CD4-positive, CD25-positive, alpha-beta regulatory T cell (primary cell): Measurements from ENCODE around the gene HTT-AS. TPM values are rescaled to one million over a fixed set of nuclear protein-coding genes. Genes with fewer than 3 reads are reported as not detected.

Experiments used
- ATAC-seq, 2 donors: fragments of 150-1000 bp; cut with Tn5 transposase; one replicate each; pipeline ENCODE4 v1.10.0; 2021; ENCODE audit warnings: low read depth in 2 of 2, moderate number of reproducible peaks in 2 of 2, moderate library complexity in 1 of 2
- DNase-seq, 3 donors: peaks; one replicate each; pipeline versions ENCODE4 v3.0.0 to v3.0.0-alpha.2; 2012 to 2022; ENCODE audit warnings: mixed read lengths in 1 of 3
- H3K27ac ChIP-seq: one replicate; pipeline ENCODE4 v1.7.0; 2013; ENCODE audit warnings: mild to moderate bottlenecking, low read length; ENCODE audit not compliant: insufficient read depth, poor library complexity, severe bottlenecking
- H3K27me3 ChIP-seq: one replicate; pipeline ENCODE4 v1.7.0; 2013; ENCODE audit warnings: low read length; ENCODE audit not compliant: control insufficient read depth, insufficient read depth
- H3K36me3 ChIP-seq: one replicate; pipeline ENCODE4 v1.7.0; 2013; ENCODE audit warnings: mild to moderate bottlenecking, low read length, moderate library complexity; ENCODE audit not compliant: control insufficient read depth, insufficient read depth
- H3K4me1 ChIP-seq: 2 replicates; pipeline ENCODE4 v1.7.0; 2013; ENCODE audit warnings: mild to moderate bottlenecking, low read length; ENCODE audit not compliant: insufficient read depth, control insufficient read depth, poor library complexity, severe bottlenecking
- H3K4me3 ChIP-seq: one replicate; pipeline ENCODE4 v1.7.0; 2013; ENCODE audit warnings: low read depth, mild to moderate bottlenecking, low read length, moderate library complexity
- H3K9me3 ChIP-seq, 2 experiments: 1 replicate in 1 of 2; 2 replicates in 1 of 2; pipeline ENCODE4 v1.7.0; 2013; ENCODE audit warnings: low read length in 2 of 2, mild to moderate bottlenecking in 1 of 2, moderate library complexity in 1 of 2; ENCODE audit not compliant: control insufficient read depth in 2 of 2
- H3K27ac Mint-ChIP-seq, 3 donors: one replicate each; pipeline ENCODE4 v1.8.0; 2020 to 2022; ENCODE audit warnings: mild to moderate bottlenecking in 3 of 3, mixed read lengths in 3 of 3, moderate library complexity in 2 of 3
- H3K27me3 Mint-ChIP-seq: one replicate; pipeline ENCODE4 v1.8.0; 2022; ENCODE audit warnings: mild to moderate bottlenecking, mixed read lengths
- H3K36me3 Mint-ChIP-seq: one replicate; pipeline ENCODE4 v1.8.0; 2020; ENCODE audit warnings: mixed read lengths
- H3K4me1 Mint-ChIP-seq, 4 donors: one replicate each; pipeline ENCODE4 v1.8.0; 2020 to 2022; ENCODE audit warnings: mixed read lengths in 4 of 4, mild to moderate bottlenecking in 1 of 4
- H3K4me3 Mint-ChIP-seq, 4 donors: one replicate each; pipeline ENCODE4 v1.8.0; 2020 to 2022; ENCODE audit warnings: mild to moderate bottlenecking in 4 of 4, mixed read lengths in 4 of 4, moderate library complexity in 3 of 4
- H3K9me3 Mint-ChIP-seq, 7 donors: one replicate each; pipeline ENCODE4 v1.8.0; 2020 to 2022; ENCODE audit warnings: mixed read lengths in 7 of 7, mild to moderate bottlenecking in 3 of 7, moderate library complexity in 2 of 7
- polyA plus RNA-seq, 4 donors: library from polyadenylated mRNA; unstranded; fragments of 300-500 nt; fragmentation: Illumina TruSeq; gene quantifications; one replicate each; pipeline ENCODE4 v1.2.3, GENCODE V29; 2021
- total RNA-seq: library from RNA; stranded (reverse); gene quantifications from one replicate; pipeline ENCODE4 v1.2.3, GENCODE V29; 2022

HTT-AS gene
- total and polyA plus RNA-seq, 5 donors from 2014 or later: not detected

DNA sequence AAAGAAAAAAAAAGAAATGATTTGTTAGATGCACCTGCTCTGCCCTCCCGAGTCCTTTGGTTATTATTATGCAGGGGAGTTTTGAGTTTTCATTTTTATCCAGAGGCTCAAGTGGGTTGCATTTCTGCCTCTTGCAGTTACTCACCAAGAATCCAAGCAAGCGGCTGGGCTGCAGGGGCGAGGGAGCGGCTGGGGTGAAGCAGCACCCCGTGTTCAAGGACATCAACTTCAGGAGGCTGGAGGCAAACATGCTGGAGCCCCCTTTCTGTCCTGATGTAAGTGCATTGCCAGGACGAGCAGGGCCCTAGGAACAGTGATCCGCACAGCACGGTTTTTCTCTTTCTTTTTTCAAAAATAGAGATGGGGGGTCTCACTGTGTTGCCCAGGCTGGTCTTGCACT lies 39.1 kb downstream of the HTT-AS start:
- ATAC-seq: no peak

DNA sequence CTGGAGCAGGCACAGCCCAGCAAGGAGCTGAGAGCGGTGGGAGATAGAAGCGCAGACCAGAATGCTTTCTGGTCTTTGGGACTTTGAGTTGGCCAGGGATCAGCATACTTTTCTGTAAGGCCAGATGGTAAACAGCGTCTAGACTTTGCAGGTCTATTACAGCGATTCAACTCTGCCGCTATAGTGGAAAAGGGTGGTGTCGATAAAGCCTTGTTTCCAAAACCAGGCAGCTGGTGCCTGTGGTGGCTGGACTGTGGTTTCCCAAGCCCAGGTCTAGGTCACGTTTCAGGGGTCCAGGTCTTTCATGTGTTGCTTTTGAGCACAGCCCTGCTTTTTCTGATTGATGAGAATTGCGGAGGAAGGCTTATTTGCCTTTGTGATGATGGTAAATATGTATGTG lies 40.1 kb downstream of the HTT-AS start:
- H3K4me1 ChIP-seq: peaks cover 14% of the 10 kb centered on the region
- Mint-ChIP-seq H3K9me3 (no peaks in the 10 kb centered on the region), H3K36me3 (no peaks in the 10 kb centered on the region), H3K27ac (no peak overlapping the region), H3K4me3 (no peak overlapping the region), H3K4me1 (peaks cover 5 to 20% (median 12%) of the 10 kb centered on the region in 4 donors), H3K27me3 (peaks cover 10% of the 10 kb centered on the region)
- H3K4me3 ChIP-seq: no peak overlapping the region
- DNase-seq (no peak), ATAC-seq (no peak)
- no peaks in the 10 kb centered on the region for H3K9me3 ChIP-seq
- no peaks in the 10 kb centered on the region for H3K36me3 ChIP-seq
- H3K27me3 ChIP-seq: no peaks in the 10 kb centered on the region
- no peak overlapping the region for H3K27ac ChIP-seq

More for the DNA sequence above, 39.1 kb downstream of the HTT-AS start:
- H3K27ac Mint-ChIP-seq: no peak overlapping the region
- H3K9me3 ChIP-seq: no peaks in the 10 kb centered on the region
- H3K4me1 Mint-ChIP-seq: peaks cover 5 to 20% (median 12%) of the 10 kb centered on the region in 4 donors
- no peaks in the 10 kb centered on the region for H3K36me3 ChIP-seq
- H3K27me3 Mint-ChIP-seq: peaks cover 16% of the 10 kb centered on the region
- H3K4me1 ChIP-seq: peaks cover 14% of the 10 kb centered on the region
- H3K9me3 Mint-ChIP-seq: no peaks in the 10 kb centered on the region
- H3K27ac ChIP-seq: no peak overlapping the region
- H3K27me3 ChIP-seq: no peaks in the 10 kb centered on the region
- no peak for DNase-seq
- peak overlapping the region in 1 of 4 donors; percentile 75 for H3K4me3 Mint-ChIP-seq
- H3K36me3 Mint-ChIP-seq: no peaks in the 10 kb centered on the region
- H3K4me3 ChIP-seq: no peak overlapping the region

GRCh38 chr4:3031357-3032082 lies 42.8 kb downstream of the HTT-AS start:
- Mint-ChIP-seq H3K4me1 (no peaks in the 10 kb centered on the region), H3K27ac (peak overlapping the region in 1 of 3 donors; percentile 36), H3K9me3 (peaks cover 0 to 1% (median 0%) of the 10 kb centered on the region in 7 donors), H3K27me3 (peaks cover 20% of the 10 kb centered on the region), H3K4me3 (no peak overlapping the region), H3K36me3 (no peaks in the 10 kb centered on the region)
- no peaks in the 10 kb centered on the region for H3K9me3 ChIP-seq
- no peak overlapping the region for H3K27ac ChIP-seq
- H3K36me3 ChIP-seq: no peaks in the 10 kb centered on the region
- H3K4me1 ChIP-seq: no peaks in the 10 kb centered on the region
- H3K4me3 ChIP-seq: no peak overlapping the region
- ATAC-seq (no peak), DNase-seq (no peak)
- H3K27me3 ChIP-seq: no peaks in the 10 kb centered on the region

- no peaks in the 10 kb centered on the region for H3K4me1 Mint-ChIP-seq
- no peaks in the 10 kb centered on the region for H3K36me3 ChIP-seq
- H3K27ac ChIP-seq: no peak overlapping the region
- no peak for DNase-seq
- H3K27me3 ChIP-seq: no peaks in the 10 kb centered on the region
- no peak overlapping the region for H3K4me3 Mint-ChIP-seq
- no peaks in the 10 kb centered on the region for H3K4me1 ChIP-seq
- peaks cover 0 to 1% (median 0%) of the 10 kb centered on the region in 7 donors for H3K9me3 Mint-ChIP-seq
- ATAC-seq: no peak
- no peaks in the 10 kb centered on the region for H3K36me3 Mint-ChIP-seq
- peaks cover 19% of the 10 kb centered on the region for H3K27me3 Mint-ChIP-seq
- H3K4me3 ChIP-seq: no peak overlapping the region
- no peaks in the 10 kb centered on the region for H3K9me3 ChIP-seq
- H3K27ac Mint-ChIP-seq: peak overlapping the region in 1 of 3 donors; percentile 51
These were observed 43.6 kb downstream of the HTT-AS start for GRCh38 chr4:3030566-3031356.

DNA sequence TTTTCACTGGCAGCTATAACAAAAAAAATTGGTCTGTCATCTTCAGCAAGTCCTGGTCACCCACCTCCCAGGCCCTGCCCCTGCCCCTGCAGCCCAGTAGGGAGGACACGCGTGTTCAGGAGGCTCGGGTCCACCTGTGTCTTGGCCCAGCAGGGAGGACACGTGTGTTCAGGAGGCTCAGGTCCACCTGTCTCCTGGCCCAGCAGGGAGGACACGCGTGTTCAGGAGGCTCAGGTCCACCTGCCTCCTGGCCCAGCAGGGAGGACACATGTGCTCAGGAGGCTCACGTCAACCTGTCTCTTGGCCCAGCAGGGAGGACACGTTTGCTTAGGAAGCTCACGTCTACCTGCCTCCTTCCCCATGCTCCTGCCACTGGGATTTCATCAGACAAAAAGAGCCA lies 44.9 kb downstream of the HTT-AS start:
- DNase-seq: no peak
- Histone ChIP-seq H3K36me3 (no peaks in the 10 kb centered on the region), H3K4me3 (no peak overlapping the region), H3K9me3 (no peaks in the 10 kb centered on the region), H3K4me1 (no peaks in the 10 kb centered on the region), H3K27ac (no peak overlapping the region), H3K27me3 (no peaks in the 10 kb centered on the region)
- H3K4me3 Mint-ChIP-seq: no peak overlapping the region
- no peak for ATAC-seq
- H3K36me3 Mint-ChIP-seq: no peaks in the 10 kb centered on the region
- H3K4me1 Mint-ChIP-seq: no peaks in the 10 kb centered on the region
- peaks cover 16% of the 10 kb centered on the region for H3K27me3 Mint-ChIP-seq
- no peak overlapping the region for H3K27ac Mint-ChIP-seq
- H3K9me3 Mint-ChIP-seq: peaks cover 0 to 1% (median 0%) of the 10 kb centered on the region in 7 donors

GRCh38 chr4:3026540-3026939 lies 47.8 kb downstream of the HTT-AS start:
- no peak for ATAC-seq
- Mint-ChIP-seq H3K36me3 (no peaks in the 10 kb centered on the region), H3K27me3 (peaks cover 23% of the 10 kb centered on the region), H3K4me3 (no peak overlapping the region), H3K27ac (no peak overlapping the region), H3K4me1 (peaks cover 0 to 2% (median 0%) of the 10 kb centered on the region in 4 donors), H3K9me3 (peaks cover 0 to 9% (median 0%) of the 10 kb centered on the region in 7 donors)
- peaks cover 4 to 8% of the 10 kb centered on the region in 2 experiments for H3K9me3 ChIP-seq
- no peak overlapping the region for H3K27ac ChIP-seq
- DNase-seq: no peak
- H3K36me3 ChIP-seq: no peaks in the 10 kb centered on the region
- no peak overlapping the region for H3K4me3 ChIP-seq
- H3K4me1 ChIP-seq: no peaks in the 10 kb centered on the region
- H3K27me3 ChIP-seq: peaks cover 2% of the 10 kb centered on the region

DNA sequence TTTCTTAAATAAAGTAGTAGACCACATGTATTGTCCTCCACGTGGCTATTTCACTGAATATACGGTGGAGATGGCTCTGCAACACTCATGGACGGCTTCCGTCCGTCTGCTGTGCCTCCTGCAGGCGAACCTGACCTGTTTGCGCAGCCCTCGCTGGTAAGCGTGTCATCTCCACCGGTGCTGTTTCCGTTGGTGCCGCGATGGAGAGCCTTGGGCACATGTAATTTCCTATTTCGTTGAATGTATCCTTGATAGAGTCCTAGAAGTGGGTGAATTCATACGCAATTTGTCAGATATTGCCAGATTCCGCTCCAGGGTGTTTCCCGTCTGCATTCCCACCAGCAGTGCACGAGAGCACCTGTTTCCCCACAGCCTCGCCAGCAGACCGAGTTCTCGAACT lies 48.5 kb downstream of the HTT-AS start:
- Histone ChIP-seq H3K4me3 (no peak overlapping the region), H3K9me3 (peaks cover 4 to 8% of the 10 kb centered on the region in 2 experiments), H3K4me1 (no peaks in the 10 kb centered on the region), H3K27ac (no peak overlapping the region), H3K36me3 (no peaks in the 10 kb centered on the region), H3K27me3 (peaks cover 2% of the 10 kb centered on the region)
- peaks cover 23% of the 10 kb centered on the region for H3K27me3 Mint-ChIP-seq
- H3K4me1 Mint-ChIP-seq: peaks cover 0 to 6% (median 0%) of the 10 kb centered on the region in 4 donors
- ATAC-seq (no peak), DNase-seq (no peak)
- H3K27ac Mint-ChIP-seq: no peak overlapping the region
- no peak overlapping the region for H3K4me3 Mint-ChIP-seq
- no peaks in the 10 kb centered on the region for H3K36me3 Mint-ChIP-seq
- peaks cover 0 to 9% (median 1%) of the 10 kb centered on the region in 7 donors for H3K9me3 Mint-ChIP-seq
